ENCODE measurements around the gene SLC38A3. TPM values are rescaled to one million over a fixed set of nuclear protein-coding genes. Genes with fewer than 3 reads are reported as not detected.
"Not testable (repeated sequence)": the region's sequence is repeated elsewhere in the genome, so short reads cannot be mapped to it uniquely, and the experiment has no call there.

SLC38A3 gene
- total RNA-seq, 4 donors from 2014 or later: 0.69 to 4.1 TPM; not detected in 2

DNA sequence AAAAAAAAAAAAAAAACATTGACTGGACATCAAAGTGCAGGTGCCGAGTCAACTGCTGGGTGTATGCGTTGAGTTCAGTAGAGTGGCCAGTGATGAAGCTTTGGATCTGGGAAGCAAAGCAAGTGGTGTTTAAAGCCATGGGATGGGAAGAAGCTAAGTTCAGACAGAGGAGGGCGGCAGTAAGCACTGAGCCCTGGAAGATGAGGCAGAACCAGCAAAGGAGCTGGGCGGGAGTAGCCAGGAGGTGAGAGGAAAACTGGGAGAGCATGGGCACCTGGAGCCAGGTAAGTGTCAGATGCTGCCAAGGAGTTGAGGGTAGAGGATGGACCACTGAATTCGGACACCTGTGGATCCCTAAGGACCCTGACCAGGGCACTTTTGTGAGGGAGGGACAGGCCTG, 19.6 kb downstream of the SLC38A3 start:
- TF ChIP-seq POLR2A (IDR thresholded peaks at IDR 0.05): no peak
- TF ChIP-seq, protein P1, sequence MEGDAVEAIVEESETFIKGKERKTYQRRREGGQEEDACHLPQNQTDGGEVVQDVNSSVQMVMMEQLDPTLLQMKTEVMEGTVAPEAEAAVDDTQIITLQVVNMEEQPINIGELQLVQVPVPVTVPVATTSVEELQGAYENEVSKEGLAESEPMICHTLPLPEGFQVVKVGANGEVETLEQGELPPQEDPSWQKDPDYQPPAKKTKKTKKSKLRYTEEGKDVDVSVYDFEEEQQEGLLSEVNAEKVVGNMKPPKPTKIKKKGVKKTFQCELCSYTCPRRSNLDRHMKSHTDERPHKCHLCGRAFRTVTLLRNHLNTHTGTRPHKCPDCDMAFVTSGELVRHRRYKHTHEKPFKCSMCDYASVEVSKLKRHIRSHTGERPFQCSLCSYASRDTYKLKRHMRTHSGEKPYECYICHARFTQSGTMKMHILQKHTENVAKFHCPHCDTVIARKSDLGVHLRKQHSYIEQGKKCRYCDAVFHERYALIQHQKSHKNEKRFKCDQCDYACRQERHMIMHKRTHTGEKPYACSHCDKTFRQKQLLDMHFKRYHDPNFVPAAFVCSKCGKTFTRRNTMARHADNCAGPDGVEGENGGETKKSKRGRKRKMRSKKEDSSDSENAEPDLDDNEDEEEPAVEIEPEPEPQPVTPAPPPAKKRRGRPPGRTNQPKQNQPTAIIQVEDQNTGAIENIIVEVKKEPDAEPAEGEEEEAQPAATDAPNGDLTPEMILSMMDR (IDR thresholded peaks at IDR 0.05): no peak
- intact Hi-C loops (cut with DNase I; ENCODE audit: low total_unique reads): loop anchor here (5.0 kb wide), 2 partner anchors 32 to 48 kb away; partner anchors contain the start of gene GNAT1
- Histone ChIP-seq H3K9me3 (no peaks in the 10 kb centered on the region), H3K4me1 (no peaks in the 10 kb centered on the region), H3K27me3 (no peaks in the 10 kb centered on the region), H3K27ac (no peak overlapping the region), H3K36me3 (no peaks in the 10 kb centered on the region), H3K4me3 (no peak overlapping the region)
- DNase-seq: no peak

DNA sequence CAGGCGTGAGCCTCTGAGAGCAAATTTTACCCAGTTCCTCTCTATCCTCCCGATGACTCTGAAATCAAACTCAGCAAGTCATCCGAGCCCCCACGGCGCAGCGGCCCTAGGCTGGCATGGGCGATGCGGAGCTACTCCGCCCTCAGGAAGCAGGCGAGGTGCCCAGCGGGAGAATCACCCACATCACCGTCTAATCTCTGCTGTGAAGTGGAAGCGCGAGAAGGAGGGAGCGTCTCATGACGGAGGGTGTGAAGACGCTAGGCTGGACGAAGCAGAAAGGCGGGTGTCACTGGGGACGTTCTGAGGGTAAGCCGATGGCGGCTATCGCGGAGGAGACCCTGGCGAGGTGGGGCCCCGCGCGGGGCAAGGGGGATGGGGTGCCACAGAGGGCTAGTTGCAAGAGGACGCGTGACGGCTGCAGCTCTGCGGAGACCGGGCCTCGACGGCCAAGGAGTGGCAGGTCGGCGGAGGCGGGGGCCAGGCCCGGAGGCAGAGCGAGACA, 21.9 kb downstream of the SLC38A3 start:
- no peaks in the 10 kb centered on the region for H3K36me3 ChIP-seq
- no peaks in the 10 kb centered on the region for H3K9me3 ChIP-seq
- peak overlapping the region; percentile 78 to 82 for H3K27ac ChIP-seq

DNA sequence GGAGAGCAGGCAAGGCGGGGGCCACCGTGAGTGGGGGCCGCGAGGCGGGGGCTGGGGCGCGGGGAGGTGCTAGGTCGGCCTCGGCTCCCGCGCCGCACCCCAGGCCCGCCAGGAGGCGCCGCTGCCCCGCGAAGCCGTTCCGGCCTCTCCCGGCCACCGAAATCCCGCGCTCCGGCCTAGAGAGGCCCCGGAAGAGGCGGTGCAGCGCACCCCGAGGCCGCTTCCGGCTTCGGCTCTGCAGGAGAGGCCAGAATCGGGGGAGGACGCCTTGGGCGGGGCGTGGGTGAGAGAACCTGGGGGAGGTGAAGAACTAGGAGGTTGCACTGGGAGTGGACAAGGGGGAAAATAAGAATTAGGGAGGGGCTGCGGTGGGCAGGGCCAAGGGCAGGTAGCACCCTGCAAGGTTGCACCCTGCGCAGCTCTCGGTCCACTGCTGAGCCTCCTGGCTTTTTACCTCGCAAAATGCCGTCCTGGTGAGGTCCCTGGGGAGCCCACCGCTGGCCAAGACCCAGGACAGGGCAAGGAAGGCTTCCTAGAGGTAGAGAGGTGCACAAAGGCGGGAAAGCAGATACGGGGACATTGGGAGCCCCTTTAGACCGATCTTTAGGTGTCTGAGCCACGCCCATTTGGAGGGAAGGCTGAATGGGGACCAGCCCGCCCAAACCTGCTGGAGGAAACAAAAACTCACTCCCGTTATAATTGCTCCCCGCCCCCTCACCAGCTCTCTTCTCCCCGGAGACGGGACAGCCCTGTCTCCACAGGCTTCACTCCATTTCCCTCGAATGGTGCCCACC, 22.5 kb downstream of the SLC38A3 start:
- TF ChIP-seq POLR2A (IDR thresholded peaks at IDR 0.05): peak; percentile 37 to 51
- TF ChIP-seq, protein P1 (IDR thresholded peaks at IDR 0.05): peak; percentile 85 to 98 (median 96)
- Histone ChIP-seq H3K4me1 (no peaks in the 10 kb centered on the region), H3K9me3 (no peaks in the 10 kb centered on the region), H3K4me3 (peak overlapping the region; percentile 35 to 60), H3K27me3 (no peaks in the 10 kb centered on the region), H3K36me3 (no peaks in the 10 kb centered on the region), H3K27ac (peak overlapping the region; percentile 78 to 82)
- DNase-seq: peak; percentile 89 to 93
- intact Hi-C loops (cut with DNase I; ENCODE audit: low total_unique reads): loop anchor here (5.0 kb wide), 2 partner anchors 35 to 45 kb away; partner anchors contain the start of gene GNAT1

More for the DNA sequence above, 21.9 kb downstream of the SLC38A3 start:
- H3K4me1 ChIP-seq: no peaks in the 10 kb centered on the region
- TF ChIP-seq, protein P1 (IDR thresholded peaks at IDR 0.05): no peak
- TF ChIP-seq POLR2A (IDR thresholded peaks at IDR 0.05): no peak
- no peak for DNase-seq
- H3K4me3 ChIP-seq: peak overlapping the region; percentile 35 to 60
- no peaks in the 10 kb centered on the region for H3K27me3 ChIP-seq
- intact Hi-C loops (cut with DNase I; ENCODE audit: low total_unique reads): loop anchor here (5.0 kb wide), 2 partner anchors 35 to 45 kb away; partner anchors contain the start of gene GNAT1

DNA sequence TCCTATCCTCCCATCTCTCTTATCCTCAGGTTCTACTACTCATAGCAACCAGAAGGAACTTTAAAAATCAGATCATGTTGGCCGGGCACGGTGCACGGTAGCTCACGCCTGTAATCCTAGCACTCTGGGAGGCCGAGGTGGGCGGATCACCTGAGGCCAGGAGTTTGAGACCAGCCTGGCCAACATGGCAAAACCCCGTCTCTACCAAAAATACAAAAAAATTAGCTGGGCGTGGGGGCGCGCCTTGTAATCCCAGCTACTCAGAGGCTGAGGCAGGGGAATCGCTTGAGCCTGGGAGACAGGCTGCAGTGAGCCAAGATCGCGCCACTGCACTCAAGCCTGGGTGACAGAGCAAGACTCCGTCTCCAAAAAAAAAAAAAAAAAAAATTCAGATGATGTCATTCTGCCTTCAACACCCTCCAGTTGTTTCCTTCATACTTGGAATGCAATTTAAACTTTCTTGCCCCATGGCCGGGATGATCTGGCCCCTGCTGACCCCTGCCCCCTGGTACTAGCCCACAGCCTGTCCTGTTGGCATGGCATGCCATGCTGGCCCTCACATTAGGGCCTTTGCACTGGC, 23.2 kb downstream of the SLC38A3 start:
- not testable (repeated sequence) for H3K27me3 ChIP-seq, H3K9me3 ChIP-seq, DNase-seq, H3K4me1 ChIP-seq, H3K36me3 ChIP-seq
- Histone ChIP-seq H3K27ac (peak overlapping the region; percentile 78 to 82), H3K4me3 (peak overlapping the region; percentile 35 to 60)
- intact Hi-C loops (cut with DNase I; ENCODE audit: low total_unique reads): loop anchor here (5.0 kb wide), 2 partner anchors 36 to 44 kb away; partner anchors contain the start of gene GNAT1

DNA sequence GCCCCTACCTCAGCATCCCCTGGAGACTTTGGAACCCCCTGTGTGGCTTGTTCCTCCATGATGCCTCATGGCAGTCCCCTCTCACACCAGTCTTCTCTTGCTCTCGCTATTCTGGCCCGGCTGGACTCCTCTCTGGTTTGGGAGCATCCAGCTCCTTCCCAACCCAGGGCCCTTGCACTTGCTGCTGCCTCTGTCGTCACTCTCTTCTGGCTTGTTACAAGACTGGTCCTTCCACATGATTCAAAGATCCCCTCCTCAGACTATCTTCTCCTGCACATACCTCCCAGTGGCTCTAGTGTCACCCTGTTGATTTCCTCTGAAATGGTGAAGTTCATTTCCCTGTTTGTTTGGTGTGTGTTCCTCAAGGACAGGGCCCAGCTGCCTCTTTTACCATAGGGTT, 24.4 kb downstream of the SLC38A3 start:
- Histone ChIP-seq H3K4me1 (no peaks in the 10 kb centered on the region), H3K27ac (no peak overlapping the region), H3K9me3 (no peaks in the 10 kb centered on the region), H3K4me3 (no peak overlapping the region), H3K27me3 (no peaks in the 10 kb centered on the region), H3K36me3 (no peaks in the 10 kb centered on the region)
- TF ChIP-seq, protein P1 (IDR thresholded peaks at IDR 0.05): no peak
- TF ChIP-seq POLR2A (IDR thresholded peaks at IDR 0.05): no peak
- DNase-seq: no peak
- intact Hi-C loops (cut with DNase I; ENCODE audit: low total_unique reads): loop anchor here (5.0 kb wide), 2 partner anchors 37 to 43 kb away; partner anchors contain the start of gene GNAT1

Data from uterus (tissue), 4 donors.